ENCODE data around the gene RNF144B.

Gene RNF144B

DNA sequence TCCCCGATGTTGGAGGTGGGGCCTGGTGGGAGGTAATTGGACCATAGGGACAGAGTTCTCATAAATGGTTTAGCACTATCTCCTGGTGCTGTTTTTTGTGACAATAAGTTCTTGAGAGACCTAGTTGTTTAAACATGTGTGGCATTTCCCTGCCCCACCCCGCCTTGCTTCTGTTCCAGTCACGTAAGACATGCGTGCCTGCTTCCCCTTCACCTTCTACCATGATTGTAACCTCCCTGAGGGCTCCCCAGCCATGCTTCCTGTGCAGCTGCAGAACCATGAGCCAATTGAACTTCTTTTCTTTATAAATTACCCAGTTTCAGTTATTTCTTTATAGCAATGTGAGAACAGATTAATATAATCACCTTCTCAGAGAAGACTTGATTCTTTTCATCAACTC lies 2.5 kb upstream of the RNF144B start:
- no peak overlapping the region for H3K4me2 ChIP-seq
- H3K36me3 ChIP-seq (ENCODE audit: insufficient read depth), result no peaks in the 10 kb centered on the region
- H3K4me3 ChIP-seq (IDR thresholded peaks at IDR 0.05; ENCODE audit: insufficient read depth, low read depth, low read length), result no peak overlapping the region
- TF ChIP-seq, protein P1, sequence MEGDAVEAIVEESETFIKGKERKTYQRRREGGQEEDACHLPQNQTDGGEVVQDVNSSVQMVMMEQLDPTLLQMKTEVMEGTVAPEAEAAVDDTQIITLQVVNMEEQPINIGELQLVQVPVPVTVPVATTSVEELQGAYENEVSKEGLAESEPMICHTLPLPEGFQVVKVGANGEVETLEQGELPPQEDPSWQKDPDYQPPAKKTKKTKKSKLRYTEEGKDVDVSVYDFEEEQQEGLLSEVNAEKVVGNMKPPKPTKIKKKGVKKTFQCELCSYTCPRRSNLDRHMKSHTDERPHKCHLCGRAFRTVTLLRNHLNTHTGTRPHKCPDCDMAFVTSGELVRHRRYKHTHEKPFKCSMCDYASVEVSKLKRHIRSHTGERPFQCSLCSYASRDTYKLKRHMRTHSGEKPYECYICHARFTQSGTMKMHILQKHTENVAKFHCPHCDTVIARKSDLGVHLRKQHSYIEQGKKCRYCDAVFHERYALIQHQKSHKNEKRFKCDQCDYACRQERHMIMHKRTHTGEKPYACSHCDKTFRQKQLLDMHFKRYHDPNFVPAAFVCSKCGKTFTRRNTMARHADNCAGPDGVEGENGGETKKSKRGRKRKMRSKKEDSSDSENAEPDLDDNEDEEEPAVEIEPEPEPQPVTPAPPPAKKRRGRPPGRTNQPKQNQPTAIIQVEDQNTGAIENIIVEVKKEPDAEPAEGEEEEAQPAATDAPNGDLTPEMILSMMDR (conservative IDR thresholded peaks at IDR 0.05; ENCODE audit: low read depth, low read length), result no peak
- H3K27me3 ChIP-seq (ENCODE audit: insufficient read depth, low read depth), result no peaks in the 10 kb centered on the region
- H4K20me1 ChIP-seq (ENCODE audit: insufficient read depth), result no peaks in the 10 kb centered on the region
- H3K79me2 ChIP-seq (ENCODE audit: insufficient read depth, low read depth), result no peaks in the 10 kb centered on the region
- no peak overlapping the region for H3K27ac ChIP-seq
- no peak overlapping the region for H3K9ac ChIP-seq
- H2AFZ ChIP-seq (ENCODE audit: low read depth), result no peak overlapping the region
- H3K4me1 ChIP-seq (ENCODE audit: low read depth, poor library complexity, severe bottlenecking), result peaks cover 21% of the 10 kb centered on the region

GRCh38 chr6:18386298-18386976 lies 713 bp upstream of the RNF144B start:
- H3K4me1 ChIP-seq (ENCODE audit: low read depth, poor library complexity, severe bottlenecking), result peaks cover 39% of the 10 kb centered on the region
- H3K27ac ChIP-seq, result no peak overlapping the region
- no peak overlapping the region for H3K4me3 ChIP-seq (IDR thresholded peaks at IDR 0.05; ENCODE audit: insufficient read depth, low read depth, low read length)
- H3K27me3 ChIP-seq (ENCODE audit: insufficient read depth, low read depth), result no peaks in the 10 kb centered on the region
- TF ChIP-seq, protein P1 (conservative IDR thresholded peaks at IDR 0.05; ENCODE audit: low read depth, low read length), result no peak
- no peaks in the 10 kb centered on the region for H3K36me3 ChIP-seq (ENCODE audit: insufficient read depth)
- no peaks in the 10 kb centered on the region for H3K79me2 ChIP-seq (ENCODE audit: insufficient read depth, low read depth)
- no peaks in the 10 kb centered on the region for H4K20me1 ChIP-seq (ENCODE audit: insufficient read depth)
- H2AFZ ChIP-seq (ENCODE audit: low read depth), result peak overlapping the region; percentile 89
- no peak overlapping the region for H3K9ac ChIP-seq
- peak overlapping the region; percentile 67; the same call in 1 of the 2 replicates for H3K4me2 ChIP-seq

- TF ChIP-seq, protein P1 (conservative IDR thresholded peaks at IDR 0.05; ENCODE audit: low read depth, low read length), result no peak
- Histone ChIP-seq H3K27ac (no peak overlapping the region), H3K36me3 (ENCODE audit: insufficient read depth) (no peaks in the 10 kb centered on the region), H3K4me2 (peak overlapping the region; percentile 67), H2AFZ (ENCODE audit: low read depth) (peak overlapping the region; percentile 89), H4K20me1 (ENCODE audit: insufficient read depth) (no peaks in the 10 kb centered on the region), H3K4me3 (IDR thresholded peaks at IDR 0.05; ENCODE audit: insufficient read depth, low read depth, low read length) (no peak overlapping the region), H3K27me3 (ENCODE audit: insufficient read depth, low read depth) (no peaks in the 10 kb centered on the region), H3K9ac (no peak overlapping the region), H3K4me1 (ENCODE audit: low read depth, poor library complexity, severe bottlenecking) (peaks cover 41% of the 10 kb centered on the region), H3K79me2 (ENCODE audit: insufficient read depth, low read depth) (no peaks in the 10 kb centered on the region)
These were observed 1.1 kb downstream of the RNF144B start for GRCh38 chr6:18388271-18388670.

GRCh38 chr6:18388942-18389341 lies 1.8 kb downstream of the RNF144B start:
- TF ChIP-seq, protein P1 (conservative IDR thresholded peaks at IDR 0.05; ENCODE audit: low read depth, low read length), result no peak
- Histone ChIP-seq H4K20me1 (ENCODE audit: insufficient read depth) (no peaks in the 10 kb centered on the region), H3K79me2 (ENCODE audit: insufficient read depth, low read depth) (no peaks in the 10 kb centered on the region), H3K36me3 (ENCODE audit: insufficient read depth) (no peaks in the 10 kb centered on the region), H3K4me3 (IDR thresholded peaks at IDR 0.05; ENCODE audit: insufficient read depth, low read depth, low read length) (no peak overlapping the region), H3K27ac (no peak overlapping the region), H3K4me1 (ENCODE audit: low read depth, poor library complexity, severe bottlenecking) (peaks cover 41% of the 10 kb centered on the region), H2AFZ (ENCODE audit: low read depth) (no peak overlapping the region), H3K4me2 (peak overlapping the region; percentile 67; the same call in 1 of the 2 replicates), H3K9ac (no peak overlapping the region), H3K27me3 (ENCODE audit: insufficient read depth, low read depth) (no peaks in the 10 kb centered on the region)
